Neural progenitor cell (in vitro differentiated cells): ENCODE measurements around the gene BBS5. TPM values are rescaled to one million over a fixed set of nuclear protein-coding genes. Genes with fewer than 3 reads are reported as not detected.
"Not testable (repeated sequence)": the region's sequence is repeated elsewhere in the genome, so short reads cannot be mapped to it uniquely, and the experiment has no call there.

ENCODE experiments used
- DNase-seq: peaks from one replicate; pipeline ENCODE4 v3.0.0-alpha.2; 2016; ENCODE audit warnings: low spot score
- H2AFZ ChIP-seq: fragments of 200-600 bp; sonication (generic); replicated peaks from 2 replicates; pipeline ENCODE4 v1.6.1; 2016; ENCODE audit warnings: antibody characterized with exemption
- H3F3A ChIP-seq: fragments of 200-600 bp; sonication (generic); 2 replicates; pipeline ENCODE4 v1.6.1; 2016; ENCODE audit warnings: antibody characterized with exemption, low read depth
- H3K27ac ChIP-seq: fragments of 200-600 bp; sonication (generic); 2 replicates; pipeline ENCODE4 v1.5.1; 2016; ENCODE audit warnings: mild to moderate bottlenecking
- H3K27me3 ChIP-seq: fragments of 200-600 bp; sonication (generic); 2 replicates; pipeline ENCODE4 v1.6.1; 2016; ENCODE audit warnings: mild to moderate bottlenecking, moderate library complexity
- H3K36me3 ChIP-seq: fragments of 200-600 bp; sonication (generic); 2 replicates; pipeline ENCODE4 v1.5.1; 2016
- H3K4me1 ChIP-seq: fragments of 200-600 bp; sonication (generic); 2 replicates; pipeline ENCODE4 v1.6.1; 2016; ENCODE audit warnings: mixed run types
- H3K4me2 ChIP-seq: fragments of 200-600 bp; sonication (generic); 2 replicates; pipeline ENCODE4 v1.6.1; 2016
- H3K4me3 ChIP-seq: fragments of 200-600 bp; sonication (generic); 2 replicates; pipeline ENCODE4 v1.5.1; 2016
- H3K79me2 ChIP-seq: fragments of 200-600 bp; sonication (generic); 2 replicates; pipeline ENCODE4 v1.6.1; 2016; ENCODE audit warnings: low read depth
- H3K9ac ChIP-seq: fragments of 200-600 bp; sonication (generic); 2 replicates; pipeline ENCODE4 v1.6.1; 2016
- H3K9me3 ChIP-seq: fragments of 200-600 bp; sonication (generic); 2 replicates; pipeline ENCODE4 v1.5.1; 2016; ENCODE audit warnings: low read depth
- H4K20me1 ChIP-seq: fragments of 200-600 bp; sonication (generic); 2 replicates; pipeline ENCODE4 v1.6.1; 2016; ENCODE audit warnings: low read depth
- H3K27ac Mint-ChIP-seq: 3 replicates; pipeline ENCODE4 v1.8.0; 2021; ENCODE audit warnings: mixed read lengths
- H3K27me3 Mint-ChIP-seq: 2 replicates; pipeline ENCODE4 v1.8.0; 2022; ENCODE audit warnings: low read depth, mild to moderate bottlenecking, inconsistent platforms, moderate library complexity, mixed read lengths; ENCODE audit not compliant: insufficient read depth
- H3K36me3 Mint-ChIP-seq: 3 replicates; pipeline ENCODE4 v1.8.0; 2021; ENCODE audit warnings: mixed read lengths
- H3K4me1 Mint-ChIP-seq: 3 replicates; pipeline ENCODE4 v1.8.0; 2021; ENCODE audit warnings: mixed read lengths
- H3K4me3 Mint-ChIP-seq: 3 replicates; pipeline ENCODE4 v1.8.0; 2021; ENCODE audit warnings: mild to moderate bottlenecking, moderate library complexity, mixed read lengths
- H3K9me3 Mint-ChIP-seq: 3 replicates; pipeline ENCODE4 v1.8.0; 2020; ENCODE audit warnings: mixed read lengths
- CTCF ChIP-seq: fragments of 200-600 bp; sonication (generic); IDR thresholded peaks from 2 replicates; pipeline ENCODE4 v1.5.1; 2017; ENCODE audit warnings: antibody characterized with exemption, mild to moderate bottlenecking
- EZH2 ChIP-seq: fragments of 200-600 bp; sonication (generic); IDR thresholded peaks from 2 replicates; pipeline ENCODE4 v1.6.1; 2017; ENCODE audit warnings: antibody characterized with exemption, mild to moderate bottlenecking, moderate library complexity
- EZH2phosphoT487 ChIP-seq: fragments of 200-600 bp; sonication (generic); IDR thresholded peaks from 2 replicates; pipeline ENCODE4 v1.6.1; 2017; ENCODE audit warnings: antibody characterized with exemption
- total RNA-seq: library from RNA; depleted of rRNA; stranded (reverse); fragments of >200 nt; gene quantifications from 2 replicates; pipeline ENCODE4 v1.2.3, GENCODE V29; 2015; ENCODE audit warnings: low replicate concordance

BBS5 gene
- total RNA-seq, 1 donor from 2014 or later, result 3.8 TPM

GRCh38 chr2:169526451-169526850, 47.2 kb downstream of the BBS5 start:
- Histone ChIP-seq H2AFZ (no peak overlapping the region), H3K27me3 (no peaks in the 10 kb centered on the region), H4K20me1 (peaks cover 3% of the 10 kb centered on the region), H3K4me1 (no peaks in the 10 kb centered on the region), H3K79me2 (no peaks in the 10 kb centered on the region), H3K9ac (no peak overlapping the region), H3K9me3 (no peaks in the 10 kb centered on the region), H3F3A (peaks cover 4% of the 10 kb centered on the region), H3K4me3 (no peak overlapping the region), H3K27ac (no peak overlapping the region), H3K4me2 (no peak overlapping the region), H3K36me3 (peaks cover 7% of the 10 kb centered on the region)
- H3K27ac Mint-ChIP-seq, result no peak overlapping the region
- peaks cover 15% of the 10 kb centered on the region for H3K4me1 Mint-ChIP-seq
- TF ChIP-seq CTCF (no peak), EZH2phosphoT487 (no peak)
- H3K9me3 Mint-ChIP-seq, result no peaks in the 10 kb centered on the region
- peaks cover 6% of the 10 kb centered on the region for H3K36me3 Mint-ChIP-seq
- DNase-seq, result no peak
- H3K4me3 Mint-ChIP-seq, result no peak overlapping the region
- no peaks in the 10 kb centered on the region for H3K27me3 Mint-ChIP-seq

GRCh38 chr2:169528271-169528701, 49.0 kb downstream of the BBS5 start:
- Mint-ChIP-seq H3K4me3 (no peak overlapping the region), H3K4me1 (peaks cover 15% of the 10 kb centered on the region), H3K36me3 (peaks cover 6% of the 10 kb centered on the region), H3K27ac (no peak overlapping the region), H3K9me3 (no peaks in the 10 kb centered on the region), H3K27me3 (no peaks in the 10 kb centered on the region)
- Histone ChIP-seq H3K27ac (no peak overlapping the region), H3K4me3 (no peak overlapping the region), H3K27me3 (no peaks in the 10 kb centered on the region), H3K4me2 (no peak overlapping the region), H3K9me3 (no peaks in the 10 kb centered on the region), H3K36me3 (peaks cover 7% of the 10 kb centered on the region), H2AFZ (no peak overlapping the region), H3K4me1 (no peaks in the 10 kb centered on the region), H4K20me1 (peaks cover 3% of the 10 kb centered on the region), H3K9ac (no peak overlapping the region), H3F3A (peaks cover 4% of the 10 kb centered on the region), H3K79me2 (no peaks in the 10 kb centered on the region)
- TF ChIP-seq EZH2phosphoT487 (no peak), EZH2 (no peak), CTCF (peak; percentile 96)
- peak; percentile 81 for DNase-seq

- H3K27me3 ChIP-seq, H3K79me2 ChIP-seq, H3K4me2 ChIP-seq, H3K27ac ChIP-seq, H3K4me3 ChIP-seq, H3K4me3 Mint-ChIP-seq, H3K9me3 Mint-ChIP-seq, H3K27me3 Mint-ChIP-seq, H3K27ac Mint-ChIP-seq, DNase-seq, H3K9ac ChIP-seq, H3K9me3 ChIP-seq, H3K4me1 Mint-ChIP-seq, H3F3A ChIP-seq, H2AFZ ChIP-seq, H3K36me3 Mint-ChIP-seq, H4K20me1 ChIP-seq, H3K4me1 ChIP-seq: not testable (repeated sequence)
- H3K36me3 ChIP-seq, result peaks cover 17% of the 10 kb centered on the region
These were observed 60.2 kb downstream of the BBS5 start for GRCh38 chr2:169539460-169539859.

- H3K27ac ChIP-seq, result no peak overlapping the region
- H3K9me3 ChIP-seq, result no peaks in the 10 kb centered on the region
- Mint-ChIP-seq H3K27ac (no peak overlapping the region), H3K27me3 (no peaks in the 10 kb centered on the region), H3K36me3 (peaks cover 4% of the 10 kb centered on the region), H3K9me3 (no peaks in the 10 kb centered on the region), H3K4me3 (no peak overlapping the region), H3K4me1 (no peaks in the 10 kb centered on the region)
- TF ChIP-seq CTCF (no peak), EZH2phosphoT487 (no peak), EZH2 (no peak)
- no peak overlapping the region for H3K4me3 ChIP-seq
- no peaks in the 10 kb centered on the region for H3K79me2 ChIP-seq
- no peak overlapping the region for H3K9ac ChIP-seq
- H3K27me3 ChIP-seq, result no peaks in the 10 kb centered on the region
- H3F3A ChIP-seq, result no peaks in the 10 kb centered on the region
- no peaks in the 10 kb centered on the region for H4K20me1 ChIP-seq
- H3K4me1 ChIP-seq, result no peaks in the 10 kb centered on the region
- no peak overlapping the region for H2AFZ ChIP-seq
- no peak overlapping the region for H3K4me2 ChIP-seq
- DNase-seq, result no peak
- H3K36me3 ChIP-seq, result peaks cover 17% of the 10 kb centered on the region
These were observed 60.9 kb downstream of the BBS5 start for GRCh38 chr2:169540146-169540545.
